Urinary bladder (tissue), 4 donors: Measurements from ENCODE around the gene SFSWAP. TPM values are rescaled to one million over a fixed set of nuclear protein-coding genes. Genes with fewer than 3 reads are reported as not detected.

Experiments
- DNase-seq: peaks from one replicate; pipeline ENCODE4 v3.0.0-alpha.2; 2015; ENCODE audit errors: extremely low spot score
- H3K27ac ChIP-seq: one replicate; pipeline ENCODE4 v1.5.1; 2013; ENCODE audit warnings: low read depth, mild to moderate bottlenecking, moderate library complexity
- H3K36me3 ChIP-seq: one replicate; pipeline ENCODE4 v1.6.1; 2013; ENCODE audit warnings: mild to moderate bottlenecking, moderate library complexity; ENCODE audit not compliant: insufficient read depth
- H3K4me1 ChIP-seq: one replicate; pipeline ENCODE4 v1.6.1; 2013; ENCODE audit warnings: mild to moderate bottlenecking, moderate library complexity; ENCODE audit not compliant: insufficient read depth
- H3K4me3 ChIP-seq: one replicate; pipeline ENCODE4 v1.5.1; 2013; ENCODE audit warnings: low read depth, low read length
- WGBS: extraction: QIAGEN DNeasy Blood & Tissue Kit; methylation state at CpG from one replicate; pipeline ENCODE4 v1.1.7; 2013; 5-methylcytosine and 5-hydroxymethylcytosine counted together
- polyA plus RNA-seq: library from polyadenylated mRNA; stranded (reverse); fragments of 200-250 nt; gene quantifications from one replicate; pipeline ENCODE4 v1.2.3, GENCODE V29; 2013
- total RNA-seq: library from RNA; depleted of rRNA; stranded (reverse); fragments of >200 nt; gene quantifications from one replicate; pipeline ENCODE4 v1.2.3, GENCODE V29; 2014
- donor health status: healthy with polysubstance abuse.
- donor health status: healthy.

The SFSWAP gene
- total and polyA plus RNA-seq, 2 donors, result 29.0 to 31.6 TPM

DNA sequence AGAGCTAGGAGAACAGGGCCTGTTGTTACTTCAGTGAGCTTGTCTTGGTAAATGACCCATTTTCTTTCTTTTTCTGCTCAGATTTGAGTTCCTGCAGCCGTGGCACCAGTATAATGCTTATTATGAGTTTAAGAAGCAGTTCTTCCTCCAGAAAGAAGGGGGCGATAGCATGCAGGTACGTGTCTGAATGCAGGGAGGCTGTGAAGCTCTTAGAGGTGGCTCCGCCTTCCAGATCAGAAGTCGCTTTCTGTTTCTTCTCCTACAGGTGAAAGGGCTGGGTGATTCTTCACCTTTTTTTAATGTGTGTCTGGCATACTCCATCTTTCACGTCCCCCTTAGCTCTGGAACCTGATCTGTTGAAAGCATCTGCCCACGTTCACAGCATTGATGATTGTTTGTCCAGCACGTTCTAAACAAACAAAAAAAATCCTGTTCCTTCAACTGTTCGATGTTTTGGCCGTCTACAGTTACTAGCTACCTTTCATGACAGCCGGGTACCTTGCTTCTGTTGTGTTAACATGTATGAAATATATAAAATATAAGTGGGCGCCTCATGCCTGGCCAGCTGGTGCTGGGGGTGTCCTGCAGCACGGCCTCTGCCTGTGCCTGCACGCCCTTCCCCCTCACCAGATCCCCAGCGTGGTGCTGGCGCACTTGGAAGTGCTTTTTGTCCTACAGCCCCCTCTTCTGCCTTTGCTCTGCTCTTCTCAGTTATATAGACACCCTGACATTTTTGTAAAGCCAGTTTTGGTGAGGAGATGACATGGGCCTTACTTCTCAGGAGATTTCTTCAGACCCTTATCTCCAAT, 44.6 kb downstream of the SFSWAP start:
- 86% methylated on average over 16 of the region's 16 CpGs for WGBS

DNA sequence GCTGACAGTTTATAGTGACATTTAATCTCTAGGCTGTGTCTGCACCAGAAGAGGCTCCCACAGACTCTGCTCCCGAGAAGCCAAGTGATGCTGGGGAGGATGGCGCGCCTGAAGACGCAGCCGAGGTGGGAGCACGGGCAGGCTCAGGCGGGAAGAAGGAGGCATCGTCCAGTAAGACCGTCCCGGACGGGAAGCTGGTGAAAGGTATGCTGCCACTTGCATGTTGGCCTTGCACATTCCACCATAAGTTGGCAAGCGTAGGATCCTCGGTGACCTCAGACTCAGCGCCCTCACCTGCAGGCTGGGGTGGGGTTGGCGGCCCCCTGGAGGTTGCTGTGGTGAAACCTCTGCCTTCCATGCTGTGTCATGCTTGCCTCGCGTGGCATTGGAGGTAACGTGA, 45.6 kb downstream of the SFSWAP start:
- H3K36me3 ChIP-seq, result peaks cover 7% of the 10 kb centered on the region

More for the DNA sequence above, 44.6 kb downstream of the SFSWAP start:
- Histone ChIP-seq H3K36me3 (peaks cover 7% of the 10 kb centered on the region), H3K4me1 (no peaks in the 10 kb centered on the region), H3K27ac (no peak overlapping the region), H3K4me3 (no peak overlapping the region)
- DNase-seq, result no peak

DNA sequence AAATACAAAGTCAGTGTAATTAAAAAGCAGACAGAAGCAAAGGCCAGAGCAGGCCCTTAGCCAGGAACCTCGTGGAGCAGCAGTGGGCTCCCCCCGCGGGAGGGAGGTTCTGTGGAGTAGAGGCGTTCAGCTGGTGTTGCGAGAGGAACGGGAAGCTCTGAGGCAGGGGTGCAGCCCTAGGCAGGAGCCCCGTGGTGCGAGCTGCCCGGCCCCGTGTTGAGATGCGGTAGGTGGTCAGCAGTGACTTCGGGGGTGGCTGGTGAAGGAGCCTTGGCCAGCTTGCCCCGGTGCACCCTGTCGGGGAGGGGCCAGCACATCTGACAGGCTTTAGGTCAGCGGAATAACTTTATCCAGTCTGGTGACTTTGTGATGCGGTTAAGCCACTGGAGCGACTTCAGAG, 46.2 kb downstream of the SFSWAP start:
- DNase-seq, result no peak
- WGBS, result 94% methylated on average over 17 of the region's 17 CpGs
- Histone ChIP-seq H3K4me3 (no peak overlapping the region), H3K36me3 (peaks cover 7% of the 10 kb centered on the region), H3K27ac (no peak overlapping the region), H3K4me1 (no peaks in the 10 kb centered on the region)

More for the DNA sequence above, 45.6 kb downstream of the SFSWAP start:
- Histone ChIP-seq H3K27ac (no peak overlapping the region), H3K4me1 (no peaks in the 10 kb centered on the region), H3K4me3 (no peak overlapping the region)
- no peak for DNase-seq
- 94% methylated on average over 18 of the region's 18 CpGs for WGBS

DNA sequence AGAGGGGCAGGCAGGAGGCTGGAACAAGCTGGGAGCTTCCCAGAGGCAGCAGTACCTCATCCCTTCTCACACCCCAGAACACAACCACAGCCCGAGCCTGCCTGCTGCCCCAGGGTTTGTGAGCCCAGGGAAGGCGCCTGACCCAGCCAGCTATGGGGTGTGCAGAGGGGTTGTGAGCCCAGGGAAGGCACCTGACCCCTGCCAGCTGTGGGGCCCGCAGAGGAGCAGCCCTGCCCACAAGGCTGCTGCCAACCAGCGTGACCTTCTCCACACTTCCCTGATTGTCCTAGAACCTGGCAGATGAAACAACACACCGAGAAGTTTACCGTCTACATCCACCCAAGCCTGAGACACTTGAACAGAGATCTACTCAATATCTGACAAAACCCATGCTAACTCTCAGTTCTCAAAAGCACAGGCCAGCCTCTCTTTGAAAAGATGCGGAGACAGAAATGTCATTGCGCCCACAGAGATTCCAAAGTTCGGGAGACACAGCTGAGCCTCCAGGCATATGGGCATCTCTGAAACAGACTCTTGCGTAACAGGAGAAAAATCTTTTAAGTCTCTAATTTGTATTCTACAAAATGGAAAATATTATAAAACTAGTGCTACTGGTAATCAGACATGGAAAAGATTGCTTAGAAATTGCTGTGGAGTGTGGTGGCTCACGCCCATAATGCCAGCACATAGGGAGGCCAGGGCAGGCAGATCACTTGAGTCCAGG, 47.3 kb downstream of the SFSWAP start:
- Histone ChIP-seq H3K36me3 (peaks cover 7% of the 10 kb centered on the region), H3K27ac (no peak overlapping the region), H3K4me1 (no peaks in the 10 kb centered on the region), H3K4me3 (no peak overlapping the region)
- DNase-seq, result no peak
- WGBS, result 95% methylated on average over 11 of the region's 11 CpGs

DNA sequence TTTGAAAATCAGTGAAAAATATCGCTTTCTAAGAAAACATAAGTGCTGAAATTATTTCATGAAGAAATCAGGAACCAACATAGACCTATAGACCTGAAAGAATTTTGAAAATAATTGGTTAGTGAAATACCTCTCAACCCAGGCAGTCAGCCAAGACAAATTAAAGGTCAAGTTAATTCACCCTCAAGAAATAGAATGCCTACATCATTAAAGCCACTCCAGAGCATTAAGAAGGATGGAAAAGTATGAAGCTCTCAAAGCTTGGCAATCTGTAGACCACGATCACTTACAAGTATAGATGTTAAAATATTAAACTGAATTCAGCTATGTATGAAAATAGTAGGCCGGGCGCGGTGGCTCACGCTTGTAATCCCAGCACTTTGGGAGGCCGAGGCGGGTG, 48.3 kb downstream of the SFSWAP start:
- WGBS, result 99% methylated on average over 8 of the region's 8 CpGs
- no peak overlapping the region for H3K27ac ChIP-seq
- H3K4me3 ChIP-seq, result no peak overlapping the region
- no peaks in the 10 kb centered on the region for H3K4me1 ChIP-seq
- peaks cover 6% of the 10 kb centered on the region for H3K36me3 ChIP-seq
- no peak for DNase-seq

DNA sequence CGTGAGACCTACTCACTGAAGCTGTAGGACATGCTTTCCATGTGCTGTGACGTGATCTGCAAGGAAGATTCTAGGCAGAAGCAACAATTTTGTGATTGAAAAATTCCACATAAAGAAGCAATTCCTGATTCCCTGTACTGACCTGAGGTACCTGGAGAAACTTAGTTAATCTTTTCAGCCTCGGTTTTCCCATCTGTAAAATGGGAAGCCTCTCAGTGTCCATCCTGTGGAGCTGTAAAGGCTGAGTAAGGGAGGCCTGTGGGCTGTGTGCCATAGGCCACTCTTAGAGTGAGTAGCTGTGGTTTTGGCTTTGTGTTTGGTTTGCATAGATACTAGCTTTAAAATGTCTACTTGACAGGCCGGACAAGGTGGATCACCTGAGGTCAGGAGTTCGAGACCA, 50.7 kb downstream of the SFSWAP start:
- DNase-seq, result no peak
- no peak overlapping the region for H3K4me3 ChIP-seq
- H3K27ac ChIP-seq, result no peak overlapping the region
- WGBS, result over 99% methylated on average over 5 of the region's 5 CpGs
- H3K36me3 ChIP-seq, result peaks cover 4% of the 10 kb centered on the region
- no peaks in the 10 kb centered on the region for H3K4me1 ChIP-seq

DNA sequence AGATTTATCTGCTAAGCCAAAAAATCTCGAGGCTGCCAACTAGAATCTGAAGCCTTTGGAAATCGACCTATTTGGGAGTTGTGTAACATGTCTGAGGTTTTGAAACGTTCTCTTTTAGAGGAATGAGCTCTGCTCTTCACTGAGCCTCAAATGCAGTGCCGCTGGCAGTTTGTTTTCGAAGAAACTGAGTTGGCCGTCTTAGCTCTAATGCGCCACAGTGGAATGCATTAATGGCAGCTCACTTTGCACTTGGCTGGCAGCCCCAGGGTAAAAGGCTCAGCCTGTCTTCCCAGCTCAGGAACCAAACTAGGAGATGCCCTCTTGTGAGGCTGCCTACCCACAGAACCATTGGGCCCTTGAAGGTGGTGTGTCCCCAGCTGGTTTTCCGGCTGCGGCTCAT, 53.8 kb downstream of the SFSWAP start:
- Histone ChIP-seq H3K4me3 (no peak overlapping the region), H3K27ac (no peak overlapping the region), H3K4me1 (no peaks in the 10 kb centered on the region), H3K36me3 (peaks cover 2% of the 10 kb centered on the region)
- DNase-seq, result no peak
- WGBS, result 92% methylated on average over 9 of the region's 9 CpGs

DNA sequence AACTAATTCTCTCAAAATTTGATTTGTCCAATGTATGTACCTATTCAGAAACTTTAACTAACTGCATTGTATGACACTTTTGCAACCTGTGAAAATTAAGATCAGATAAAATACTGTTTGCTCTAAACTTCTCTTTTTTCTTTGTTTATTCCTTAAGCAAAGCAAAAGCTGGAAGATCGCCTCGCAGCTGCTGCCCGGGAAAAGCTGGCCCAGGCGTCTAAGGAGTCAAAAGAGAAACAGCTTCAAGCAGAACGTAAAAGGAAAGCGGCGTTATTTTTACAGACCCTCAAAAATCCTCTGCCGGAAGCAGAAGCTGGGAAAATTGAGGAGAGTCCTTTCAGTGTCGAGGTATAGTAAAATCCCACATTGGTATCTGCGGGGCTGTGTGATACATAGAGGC, 55.1 kb downstream of the SFSWAP start:
- 93% methylated on average over 10 of the region's 10 CpGs for WGBS
- Histone ChIP-seq H3K4me1 (no peaks in the 10 kb centered on the region), H3K36me3 (peaks cover 2% of the 10 kb centered on the region), H3K27ac (no peak overlapping the region), H3K4me3 (no peak overlapping the region)
- no peak for DNase-seq

DNA sequence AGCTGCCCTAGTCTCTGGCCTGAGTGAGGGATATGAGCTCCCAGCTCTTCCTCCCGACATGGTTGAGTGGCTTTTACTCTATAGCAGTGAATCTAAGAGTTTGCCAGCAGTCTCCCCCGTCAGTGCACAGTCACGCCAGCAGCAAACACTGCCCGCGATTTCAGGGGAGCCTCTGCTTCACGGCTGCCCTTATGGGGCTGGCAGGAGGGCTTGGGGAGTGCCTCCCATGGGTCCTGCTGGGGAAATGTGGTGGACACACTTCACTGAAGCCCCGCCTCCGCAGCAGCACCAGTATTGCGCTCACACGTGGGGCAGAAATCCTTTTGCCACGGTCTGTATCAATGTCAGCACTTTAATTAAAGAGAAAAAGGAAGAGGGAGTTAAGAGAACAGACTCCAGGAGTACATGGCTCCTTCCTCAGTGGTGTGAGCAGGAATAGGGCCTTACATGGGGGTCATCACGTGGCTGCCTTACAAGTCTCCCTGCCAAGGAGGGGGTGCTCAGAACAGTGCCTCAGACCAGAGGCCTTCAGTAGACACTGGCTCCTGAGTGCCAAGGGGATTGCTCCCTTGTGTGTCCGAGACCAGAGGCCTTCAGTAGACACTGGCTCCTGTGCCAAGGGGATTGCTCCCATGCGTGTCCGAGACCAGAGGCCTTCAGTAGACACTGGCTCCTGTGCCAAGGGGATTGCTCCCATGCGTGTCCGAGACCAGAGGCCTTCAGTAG, 55.7 kb downstream of the SFSWAP start:
- H3K4me3 ChIP-seq, result no peak overlapping the region
- WGBS, result 94% methylated on average over 15 of the region's 17 CpGs
- no peaks in the 10 kb centered on the region for H3K4me1 ChIP-seq
- no peak for DNase-seq
- H3K36me3 ChIP-seq, result peaks cover 2% of the 10 kb centered on the region
- no peak overlapping the region for H3K27ac ChIP-seq

DNA sequence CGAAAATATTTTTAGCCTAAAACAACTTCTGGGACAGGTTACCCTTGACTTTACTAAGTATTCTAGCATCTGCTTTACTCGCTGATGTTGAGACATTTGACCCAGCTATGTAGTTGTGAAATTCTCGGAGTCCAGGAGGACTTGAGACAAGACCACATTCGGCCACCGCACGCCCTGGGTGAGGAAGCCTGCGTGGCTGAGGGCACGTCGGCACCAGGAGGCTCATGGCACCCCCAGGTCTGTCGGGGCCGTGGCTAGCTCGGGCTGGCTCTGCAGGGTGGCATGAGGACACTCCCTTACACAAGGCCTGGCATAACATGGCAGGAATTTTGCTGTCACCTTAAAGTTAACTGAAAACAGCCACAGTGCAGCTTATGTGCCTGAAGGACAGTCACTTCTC, 59.2 kb downstream of the SFSWAP start:
- Histone ChIP-seq H3K4me1 (no peaks in the 10 kb centered on the region), H3K4me3 (no peak overlapping the region), H3K36me3 (peaks cover 2% of the 10 kb centered on the region), H3K27ac (no peak overlapping the region)
- 95% methylated on average over 12 of the region's 12 CpGs for WGBS
- DNase-seq, result no peak

DNA sequence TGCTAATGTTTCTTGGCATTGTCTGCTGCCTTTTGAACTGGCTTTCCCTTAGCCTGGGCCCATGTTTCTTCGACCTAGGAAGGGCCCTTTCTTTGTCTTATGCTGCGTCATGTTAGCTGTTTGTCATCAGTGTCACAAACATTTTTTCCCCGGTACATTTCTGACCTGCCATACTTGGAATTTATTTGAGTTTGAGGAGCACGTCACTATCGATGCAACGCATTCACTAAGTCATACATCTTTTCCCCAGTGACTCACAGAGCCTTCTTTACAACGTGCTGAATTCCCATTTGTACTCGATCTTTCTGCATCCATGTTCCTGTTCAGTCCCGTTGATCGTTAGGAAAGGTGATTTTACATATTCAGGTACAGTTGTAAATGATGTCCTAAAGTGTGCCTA, 61.1 kb downstream of the SFSWAP start:
- DNase-seq, result no peak
- 94% methylated on average over 10 of the region's 10 CpGs for WGBS
- no peak overlapping the region for H3K4me3 ChIP-seq
- H3K4me1 ChIP-seq, result no peaks in the 10 kb centered on the region
- H3K36me3 ChIP-seq, result no peaks in the 10 kb centered on the region
- no peak overlapping the region for H3K27ac ChIP-seq

DNA sequence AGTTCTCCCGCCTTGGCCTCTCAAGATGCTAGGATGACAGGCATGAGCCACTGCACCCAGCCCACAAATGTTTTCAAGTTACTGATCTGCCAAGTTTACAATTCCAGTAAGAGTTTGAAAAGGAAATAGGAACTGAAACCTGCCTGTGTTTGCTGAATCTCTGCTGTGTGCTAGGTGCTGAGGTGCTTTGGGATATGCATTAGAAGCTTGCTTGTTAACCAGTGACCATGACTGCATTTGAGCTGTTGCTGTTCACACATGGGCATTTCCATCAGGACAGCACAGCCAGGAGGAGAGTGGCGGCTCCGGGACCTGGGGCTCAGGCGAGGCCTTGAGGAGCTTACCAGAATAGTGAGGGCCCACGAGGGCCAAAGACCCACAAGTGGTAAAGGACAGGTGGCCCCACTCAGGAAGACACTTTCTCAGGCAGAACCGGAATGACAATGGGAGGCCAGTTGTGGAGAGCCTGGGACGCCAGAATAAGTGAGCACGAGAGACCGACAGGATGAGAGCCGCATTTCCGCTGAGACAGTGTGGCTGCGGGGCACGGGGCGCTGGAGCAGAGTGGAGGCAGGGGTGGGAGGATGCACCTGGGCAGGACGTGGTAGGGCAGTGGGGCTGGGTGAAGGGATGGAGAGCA, 62.8 kb downstream of the SFSWAP start:
- Histone ChIP-seq H3K27ac (no peak overlapping the region), H3K4me3 (no peak overlapping the region), H3K36me3 (no peaks in the 10 kb centered on the region), H3K4me1 (no peaks in the 10 kb centered on the region)
- DNase-seq, result no peak
- 73% methylated on average over 15 of the region's 15 CpGs for WGBS

DNA sequence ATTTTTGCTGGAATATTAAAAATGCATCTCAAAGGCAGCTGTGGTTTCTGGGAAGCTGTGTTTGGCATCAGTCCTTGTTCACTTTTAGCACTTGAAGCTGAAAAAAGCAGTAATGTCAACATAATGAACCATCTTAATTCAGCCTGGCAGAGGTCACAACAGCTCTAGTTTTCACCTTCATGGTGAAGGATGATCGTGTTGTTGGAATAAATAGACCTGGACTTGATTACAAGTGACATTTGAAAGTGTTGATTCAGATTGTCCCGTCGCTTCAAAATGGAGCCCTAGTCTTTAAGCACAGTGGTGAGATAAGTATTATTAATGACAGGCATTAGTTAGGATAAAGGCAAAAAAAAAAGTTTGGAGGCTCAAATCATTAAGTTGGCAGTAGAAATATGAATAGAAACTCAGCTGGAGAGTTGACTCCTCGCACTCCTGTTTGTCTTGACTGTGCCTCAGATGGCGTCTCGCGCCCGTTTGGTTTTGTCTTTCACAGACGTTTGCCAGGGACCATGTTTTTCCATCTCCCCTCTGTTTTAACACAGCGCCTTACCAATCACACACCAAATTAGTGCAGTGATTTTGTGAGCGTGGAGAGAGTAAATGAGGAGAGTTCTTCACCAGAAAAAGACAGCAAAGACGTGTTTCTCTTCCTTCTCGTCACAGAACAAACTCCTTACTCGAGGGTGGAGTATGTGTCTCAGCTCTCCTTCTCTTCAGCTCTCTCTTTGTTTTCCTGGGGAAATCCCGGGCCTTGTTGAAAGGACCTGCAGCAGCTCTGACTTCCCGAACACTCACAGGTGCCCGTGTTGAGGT, 63.9 kb downstream of the SFSWAP start:
- peaks cover 4% of the 10 kb centered on the region for H3K36me3 ChIP-seq
- DNase-seq, result no peak
- WGBS, result 78% methylated on average over 17 of the region's 17 CpGs
- H3K4me1 ChIP-seq, result no peaks in the 10 kb centered on the region
- H3K27ac ChIP-seq, result no peak overlapping the region
- H3K4me3 ChIP-seq, result no peak overlapping the region
